ENCODE measurements around the gene LMCD1. TPM values are rescaled to one million over a fixed set of nuclear protein-coding genes. Genes with fewer than 3 reads are reported as not detected.

LMCD1 gene
- total RNA-seq, 5 donors from 2014 or later (not counting 1 experiment from before 2014, with no cell fraction given) = 0.61 to 1.5 (median 0.63) TPM

GRCh38 chr3:8550611-8551010 lies 49.0 kb downstream of the LMCD1 start:
- H3K4me1 ChIP-seq (ENCODE audit: control insufficient read depth in 1 of 2, extremely low read depth in 1 of 2, insufficient read depth in 2 of 2, low read length in 2 of 2) = no peaks in the 10 kb centered on the region
- DNase-seq (no peak), ATAC-seq (replicated peaks in 1 of 4) (no peak)
- H3K4me3 Mint-ChIP-seq = no peak overlapping the region
- WGBS (ENCODE audit: insufficient coverage) = 100% methylated on average over 1 of the region's 6 CpGs
- H3K27ac ChIP-seq (ENCODE audit: low read length) = no peak overlapping the region
- no peak overlapping the region for H3K4me3 ChIP-seq (ENCODE audit: control insufficient read depth in 1 of 2, extremely low read depth in 1 of 2, low read length in 1 of 2)
- H3K36me3 ChIP-seq (ENCODE audit: control insufficient read depth in 2 of 2, extremely low read depth in 1 of 2, insufficient read depth in 1 of 2, low read length in 1 of 2) = no peaks in the 10 kb centered on the region
- H3K4me1 Mint-ChIP-seq = no peaks in the 10 kb centered on the region
- no peaks in the 10 kb centered on the region for H3K27me3 Mint-ChIP-seq
- H3K9me3 Mint-ChIP-seq = no peaks in the 10 kb centered on the region
- no peaks in the 10 kb centered on the region for H3K9me3 ChIP-seq
- H3K27me3 ChIP-seq (replicated peaks in 1 of 2; ENCODE audit: control insufficient read depth in 2 of 2, extremely low read depth in 1 of 2, insufficient read depth in 2 of 2, low read length in 1 of 2) = no peaks in the 10 kb centered on the region
- no peaks in the 10 kb centered on the region for H3K36me3 Mint-ChIP-seq
- ChIA-PET CTCF (no interaction called here), POLR2A (no interaction called here)
- no peak overlapping the region for H3K27ac Mint-ChIP-seq

- ATAC-seq (replicated peaks in 1 of 4) (no peak), DNase-seq (no peak)
- no peak overlapping the region for H3K4me3 Mint-ChIP-seq
- H3K27ac ChIP-seq (ENCODE audit: low read length) = no peak overlapping the region
- H3K36me3 ChIP-seq (ENCODE audit: control insufficient read depth in 2 of 2, extremely low read depth in 1 of 2, insufficient read depth in 1 of 2, low read length in 1 of 2) = no peaks in the 10 kb centered on the region
- POLR2A ChIA-PET = no interaction called here
- 89% methylated on average over 4 of the region's 5 CpGs for WGBS (ENCODE audit: insufficient coverage)
- no peak overlapping the region for H3K4me3 ChIP-seq (ENCODE audit: control insufficient read depth in 1 of 2, extremely low read depth in 1 of 2, low read length in 1 of 2)
- H3K27ac Mint-ChIP-seq = no peak overlapping the region
- no peaks in the 10 kb centered on the region for H3K36me3 Mint-ChIP-seq
- no peaks in the 10 kb centered on the region for H3K9me3 Mint-ChIP-seq
- H3K4me1 Mint-ChIP-seq = no peaks in the 10 kb centered on the region
- no peaks in the 10 kb centered on the region for H3K4me1 ChIP-seq (ENCODE audit: control insufficient read depth in 1 of 2, extremely low read depth in 1 of 2, insufficient read depth in 2 of 2, low read length in 2 of 2)
- no peaks in the 10 kb centered on the region for H3K9me3 ChIP-seq
- H3K27me3 ChIP-seq (replicated peaks in 1 of 2; ENCODE audit: control insufficient read depth in 2 of 2, extremely low read depth in 1 of 2, insufficient read depth in 2 of 2, low read length in 1 of 2) = no peaks in the 10 kb centered on the region
- CTCF ChIA-PET = interaction anchor here in 1 of 2 donors (0.6 kb wide), 1 partner anchor 11 kb away, joined by 5 read pairs; no protein-coding TSS in a partner anchor
- H3K27me3 Mint-ChIP-seq = no peaks in the 10 kb centered on the region
Measured at GRCh38 chr3:8552223-8552762, 50.7 kb downstream of the LMCD1 start.

- Mint-ChIP-seq H3K4me3 (no peak overlapping the region), H3K36me3 (no peaks in the 10 kb centered on the region), H3K4me1 (no peaks in the 10 kb centered on the region), H3K9me3 (no peaks in the 10 kb centered on the region), H3K27ac (no peak overlapping the region), H3K27me3 (no peaks in the 10 kb centered on the region)
- Histone ChIP-seq H3K27ac (ENCODE audit: low read length) (no peak overlapping the region), H3K36me3 (ENCODE audit: control insufficient read depth in 2 of 2, extremely low read depth in 1 of 2, insufficient read depth in 1 of 2, low read length in 1 of 2) (no peaks in the 10 kb centered on the region), H3K4me3 (ENCODE audit: control insufficient read depth in 1 of 2, extremely low read depth in 1 of 2, low read length in 1 of 2) (no peak overlapping the region), H3K27me3 (replicated peaks in 1 of 2; ENCODE audit: control insufficient read depth in 2 of 2, extremely low read depth in 1 of 2, insufficient read depth in 2 of 2, low read length in 1 of 2) (no peaks in the 10 kb centered on the region), H3K4me1 (ENCODE audit: control insufficient read depth in 1 of 2, extremely low read depth in 1 of 2, insufficient read depth in 2 of 2, low read length in 2 of 2) (no peaks in the 10 kb centered on the region), H3K9me3 (no peaks in the 10 kb centered on the region)
- POLR2A ChIA-PET = no interaction called here
- ATAC-seq (replicated peaks in 1 of 4) (no peak), DNase-seq (no peak)
- CTCF ChIA-PET = no interaction called here
- 71% methylated on average over 1 of the region's 6 CpGs for WGBS (ENCODE audit: insufficient coverage)
Measured at GRCh38 chr3:8553405-8553804, 51.8 kb downstream of the LMCD1 start.

- ChIA-PET POLR2A (no interaction called here), CTCF (no interaction called here)
- H3K36me3 ChIP-seq (ENCODE audit: control insufficient read depth in 2 of 2, extremely low read depth in 1 of 2, insufficient read depth in 1 of 2, low read length in 1 of 2) = no peaks in the 10 kb centered on the region
Measured at GRCh38 chr3:8554696-8555095, 53.1 kb downstream of the LMCD1 start.

GRCh38 chr3:8555113-8555661 lies 53.6 kb downstream of the LMCD1 start:
- H3K4me1 ChIP-seq (ENCODE audit: control insufficient read depth in 1 of 2, extremely low read depth in 1 of 2, insufficient read depth in 2 of 2, low read length in 2 of 2) = no peaks in the 10 kb centered on the region
- H3K4me3 Mint-ChIP-seq = no peak overlapping the region
- no peak for ATAC-seq (replicated peaks in 1 of 4)
- DNase-seq = no peak
- ChIA-PET CTCF (no interaction called here), POLR2A (interaction anchor here in 1 of 2 donors (0.6 kb wide), 1 partner anchor 68 kb away, joined by 3 read pairs; no protein-coding TSS in a partner anchor)
- no peak overlapping the region for H3K27ac Mint-ChIP-seq
- H3K9me3 Mint-ChIP-seq = no peaks in the 10 kb centered on the region
- no peaks in the 10 kb centered on the region for H3K36me3 ChIP-seq (ENCODE audit: control insufficient read depth in 2 of 2, extremely low read depth in 1 of 2, insufficient read depth in 1 of 2, low read length in 1 of 2)
- no peaks in the 10 kb centered on the region for H3K9me3 ChIP-seq
- 85% methylated on average over 4 of the region's 8 CpGs for WGBS (ENCODE audit: insufficient coverage)
- H3K27ac ChIP-seq (ENCODE audit: low read length) = no peak overlapping the region
- H3K27me3 Mint-ChIP-seq = no peaks in the 10 kb centered on the region
- H3K4me3 ChIP-seq (ENCODE audit: control insufficient read depth in 1 of 2, extremely low read depth in 1 of 2, low read length in 1 of 2) = no peak overlapping the region
- H3K36me3 Mint-ChIP-seq = no peaks in the 10 kb centered on the region
- H3K4me1 Mint-ChIP-seq = no peaks in the 10 kb centered on the region
- peaks cover 0 to 5% of the 10 kb centered on the region in 2 experiments for H3K27me3 ChIP-seq (replicated peaks in 1 of 2; ENCODE audit: control insufficient read depth in 2 of 2, extremely low read depth in 1 of 2, insufficient read depth in 2 of 2, low read length in 1 of 2)

More at GRCh38 chr3:8554696-8555095, 53.1 kb downstream of the LMCD1 start:
- H3K4me1 ChIP-seq (ENCODE audit: control insufficient read depth in 1 of 2, extremely low read depth in 1 of 2, insufficient read depth in 2 of 2, low read length in 2 of 2) = no peaks in the 10 kb centered on the region
- H3K27me3 ChIP-seq (replicated peaks in 1 of 2; ENCODE audit: control insufficient read depth in 2 of 2, extremely low read depth in 1 of 2, insufficient read depth in 2 of 2, low read length in 1 of 2) = peaks cover 0 to 3% of the 10 kb centered on the region in 2 experiments
- no peak overlapping the region for H3K27ac ChIP-seq (ENCODE audit: low read length)
- Mint-ChIP-seq H3K4me1 (no peaks in the 10 kb centered on the region), H3K9me3 (no peaks in the 10 kb centered on the region), H3K4me3 (no peak overlapping the region), H3K36me3 (no peaks in the 10 kb centered on the region), H3K27ac (no peak overlapping the region), H3K27me3 (no peaks in the 10 kb centered on the region)
- WGBS (ENCODE audit: insufficient coverage) = no CpG with 5 or more reads among the region's 11 CpGs
- DNase-seq (no peak), ATAC-seq (replicated peaks in 1 of 4) (no peak)
- H3K4me3 ChIP-seq (ENCODE audit: control insufficient read depth in 1 of 2, extremely low read depth in 1 of 2, low read length in 1 of 2) = no peak overlapping the region
- no peaks in the 10 kb centered on the region for H3K9me3 ChIP-seq

GRCh38 chr3:8555725-8556472 lies 54.3 kb downstream of the LMCD1 start:
- Mint-ChIP-seq H3K4me1 (no peaks in the 10 kb centered on the region), H3K27me3 (no peaks in the 10 kb centered on the region), H3K4me3 (no peak overlapping the region), H3K27ac (no peak overlapping the region), H3K9me3 (no peaks in the 10 kb centered on the region), H3K36me3 (no peaks in the 10 kb centered on the region)
- WGBS (ENCODE audit: insufficient coverage) = 100% methylated on average over 1 of the region's 6 CpGs
- H3K36me3 ChIP-seq (ENCODE audit: control insufficient read depth in 2 of 2, extremely low read depth in 1 of 2, insufficient read depth in 1 of 2, low read length in 1 of 2) = no peaks in the 10 kb centered on the region
- H3K27ac ChIP-seq (ENCODE audit: low read length) = no peak overlapping the region
- ChIA-PET CTCF (no interaction called here), POLR2A (interaction anchor here in 1 of 2 donors (0.6 kb wide), 1 partner anchor 69 kb away, joined by 3 read pairs; no protein-coding TSS in a partner anchor)
- DNase-seq (no peak), ATAC-seq (replicated peaks in 1 of 4) (no peak)
- H3K9me3 ChIP-seq = no peaks in the 10 kb centered on the region
- no peaks in the 10 kb centered on the region for H3K4me1 ChIP-seq (ENCODE audit: control insufficient read depth in 1 of 2, extremely low read depth in 1 of 2, insufficient read depth in 2 of 2, low read length in 2 of 2)
- peaks cover 0 to 5% of the 10 kb centered on the region in 2 experiments for H3K27me3 ChIP-seq (replicated peaks in 1 of 2; ENCODE audit: control insufficient read depth in 2 of 2, extremely low read depth in 1 of 2, insufficient read depth in 2 of 2, low read length in 1 of 2)
- H3K4me3 ChIP-seq (ENCODE audit: control insufficient read depth in 1 of 2, extremely low read depth in 1 of 2, low read length in 1 of 2) = no peak overlapping the region
